GM18498 (cell line): ENCODE measurements around the gene CDH23.
"Not testable (repeated sequence)": the region's sequence is repeated elsewhere in the genome, so short reads cannot be mapped to it uniquely, and the experiment has no call there.

Experiments
- ATAC-seq: cut with Tn5 transposase; IDR thresholded peaks from one replicate; pipeline ENCODE4 v1.9.1; 2021; ENCODE audit warnings: mild to moderate bottlenecking, moderate library complexity; ENCODE audit not compliant: unreplicated experiment

The CDH23 gene

DNA sequence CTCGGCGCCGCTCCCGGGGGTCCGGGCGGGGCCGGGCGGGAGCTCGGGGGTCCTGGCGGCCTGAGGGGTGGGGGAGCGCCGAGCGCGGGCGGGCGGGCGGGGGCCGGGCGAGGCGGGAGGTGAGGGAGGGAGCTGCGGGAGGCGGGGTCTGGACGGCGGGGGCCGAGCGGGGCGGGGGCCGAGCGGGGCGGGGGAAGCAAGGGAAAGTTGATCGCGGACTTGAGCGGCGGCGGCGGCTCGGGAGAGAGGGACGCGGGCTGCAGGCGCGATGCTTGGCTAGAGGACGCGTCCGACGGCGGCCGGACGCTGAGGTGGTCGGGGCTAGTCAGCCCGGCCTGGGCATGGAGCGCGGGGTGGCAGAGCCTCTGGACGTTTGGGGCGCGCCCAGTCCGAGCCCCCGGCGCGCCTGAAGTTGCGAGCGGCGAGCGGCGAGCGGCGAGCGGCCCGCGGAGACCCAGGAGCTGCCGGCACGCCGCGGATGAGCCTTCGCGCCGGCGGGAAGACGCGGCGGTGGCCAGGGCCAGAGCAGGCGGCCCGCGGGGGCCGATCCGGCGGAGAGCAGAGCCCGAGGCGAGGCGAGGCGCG, at the start of gene CDH23:
Gene CDH23, plus strand, starts transcription at position 210 of the 585 bp plus-strand sequence. CDS start 42,912 bp downstream, outside the sequence.
- no peak for ATAC-seq

DNA sequence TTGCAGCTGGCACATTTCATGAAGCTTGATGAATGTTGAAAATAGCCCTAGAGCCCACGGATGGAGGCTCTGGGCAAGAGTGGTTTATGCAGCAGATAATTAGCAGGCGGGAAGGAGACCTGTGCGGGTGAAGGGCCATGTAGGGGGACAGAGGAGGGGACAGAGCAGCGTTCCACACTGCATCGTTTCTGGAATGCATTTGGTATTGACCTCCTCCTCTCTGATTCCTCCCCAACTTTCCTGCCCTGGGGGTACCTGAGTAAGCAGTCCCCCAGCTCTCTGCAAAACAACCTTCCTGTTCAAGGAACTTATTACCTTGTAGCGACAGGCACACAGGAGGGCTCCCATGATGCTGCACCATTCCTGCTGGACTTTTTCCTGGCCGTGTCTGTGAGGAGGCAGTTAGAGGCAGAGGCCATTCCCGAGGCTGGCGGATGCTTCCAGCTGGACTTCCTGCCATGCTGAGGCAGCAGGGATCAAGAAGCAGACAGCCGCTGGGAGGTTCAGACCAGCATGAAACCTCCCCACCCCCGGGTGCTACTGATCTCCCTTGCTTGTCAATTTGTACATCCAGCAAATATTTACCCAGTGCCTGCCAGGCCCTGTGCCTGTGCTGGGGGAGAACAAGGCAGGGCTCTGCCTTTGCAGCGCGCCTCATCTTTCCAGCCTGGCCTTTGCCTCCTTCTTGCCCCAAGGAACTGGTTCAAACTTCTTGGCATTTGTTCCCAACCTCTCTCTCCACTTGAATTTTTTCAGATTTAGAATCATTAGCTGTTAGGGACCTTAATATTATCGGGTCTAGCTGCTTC, 48.9 kb upstream of the CDH23 start:
- no peak for ATAC-seq

DNA sequence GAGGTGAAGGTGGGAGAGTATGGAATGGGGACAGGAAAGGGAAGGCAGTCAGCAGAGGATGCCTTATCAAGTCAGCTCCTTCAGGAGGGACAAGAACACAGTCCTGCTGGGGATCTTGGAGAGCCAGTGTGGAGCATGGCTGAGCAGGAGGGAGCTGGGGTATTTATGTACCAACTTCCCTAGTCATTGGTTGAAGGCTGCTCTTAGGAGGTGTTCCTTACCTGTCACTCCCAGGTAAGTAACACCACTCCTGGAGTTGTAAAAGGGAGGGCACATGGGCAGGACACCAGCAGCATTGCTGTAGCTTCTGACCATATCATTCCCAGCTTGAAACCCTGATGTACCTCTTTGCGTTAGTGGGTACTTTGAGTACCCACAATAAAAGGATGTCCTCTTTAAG, 47.9 kb upstream of the CDH23 start:
- no peak for ATAC-seq

DNA sequence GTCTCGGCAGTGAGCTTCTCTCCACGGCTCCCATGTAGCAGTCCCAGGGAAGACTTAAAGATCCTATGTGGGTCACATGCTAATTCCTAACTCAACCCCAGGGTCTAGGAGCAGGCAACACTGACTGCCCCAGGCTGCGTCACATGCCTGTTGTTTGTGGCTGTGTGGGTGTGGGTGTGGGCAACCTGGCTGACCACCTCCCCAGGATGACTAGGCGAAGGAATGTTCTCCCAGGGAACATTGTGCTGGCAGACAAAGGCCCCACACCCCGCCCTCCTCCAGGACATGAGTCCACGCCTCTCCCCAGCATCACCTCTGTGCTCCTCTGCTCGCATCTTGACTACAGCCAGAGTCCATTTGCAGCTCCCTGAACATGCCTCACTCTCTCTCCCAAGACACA, 47.3 kb upstream of the CDH23 start:
- no peak for ATAC-seq

DNA sequence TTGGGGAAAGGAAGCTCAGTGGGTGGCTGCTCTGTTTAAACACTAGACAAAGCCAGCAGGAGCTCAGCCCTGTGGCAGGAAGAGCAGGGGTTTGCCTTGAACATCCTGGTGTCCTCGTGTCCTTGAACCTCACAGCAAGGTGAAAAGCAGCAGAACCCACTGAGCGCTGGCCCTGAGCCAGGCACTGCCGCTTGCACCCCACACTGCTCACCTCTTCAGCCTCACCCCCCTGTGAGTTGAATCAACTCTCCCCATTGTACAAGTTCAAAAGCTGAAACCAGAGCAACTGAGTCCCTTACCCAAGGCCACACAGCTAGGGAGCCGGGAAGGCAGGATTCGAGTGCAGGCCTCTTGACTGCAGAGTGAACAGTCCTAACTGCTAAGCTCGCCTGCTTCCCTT, 45.6 kb upstream of the CDH23 start:
- ATAC-seq, result no peak

DNA sequence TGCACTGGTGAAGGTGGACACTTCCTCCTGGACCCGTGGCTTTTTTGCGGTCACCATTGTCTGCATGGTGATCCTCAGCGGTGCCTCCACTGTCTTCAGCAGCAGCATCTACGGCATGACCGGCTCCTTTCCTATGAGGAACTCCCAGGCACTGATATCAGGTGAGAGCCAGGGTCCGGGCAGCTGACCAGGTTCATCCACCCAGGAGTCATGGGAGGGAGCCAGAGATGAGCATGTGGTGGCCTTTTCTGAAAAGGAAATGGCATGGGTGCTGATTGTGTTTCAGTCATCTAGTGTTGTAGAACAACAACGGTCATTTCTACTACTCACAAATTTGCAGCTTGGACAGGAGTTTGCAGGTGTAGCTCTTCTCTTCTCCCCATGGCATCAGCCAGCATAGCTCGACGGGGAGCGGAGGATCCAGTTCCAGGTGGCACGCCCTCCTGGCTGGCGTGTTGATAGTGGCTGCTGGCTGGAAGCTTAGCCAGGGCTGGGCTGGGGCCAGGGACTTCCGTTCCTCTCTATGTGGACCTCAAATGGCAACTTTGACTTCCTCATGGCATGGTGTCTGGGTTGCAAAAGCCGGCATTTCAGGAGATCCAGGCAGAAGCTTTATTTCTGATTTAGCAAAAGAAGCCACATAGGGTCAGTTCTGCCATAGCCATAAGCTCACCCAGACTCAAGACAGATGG, 44.9 kb upstream of the CDH23 start:
- no peak for ATAC-seq

DNA sequence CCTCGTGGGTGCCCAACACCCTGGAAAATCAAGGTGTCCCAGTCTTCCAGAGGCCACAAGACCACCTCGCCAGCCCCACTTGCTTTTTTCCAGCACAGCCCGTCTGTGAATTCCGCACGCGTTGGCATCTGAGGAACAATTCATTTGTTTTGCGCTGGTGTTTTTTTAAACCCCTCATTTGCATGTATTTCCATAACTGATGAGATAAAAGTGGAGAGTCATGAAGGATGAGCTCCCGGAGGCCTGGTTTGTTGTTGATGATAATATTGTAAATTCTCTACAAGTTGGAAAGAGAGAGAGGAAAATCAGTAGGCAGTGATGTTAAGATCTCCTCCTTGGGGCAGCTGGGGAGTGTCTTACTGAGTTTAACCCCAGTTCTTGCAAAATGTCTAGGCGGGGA, 43.1 kb upstream of the CDH23 start:
- ATAC-seq, result no peak

DNA sequence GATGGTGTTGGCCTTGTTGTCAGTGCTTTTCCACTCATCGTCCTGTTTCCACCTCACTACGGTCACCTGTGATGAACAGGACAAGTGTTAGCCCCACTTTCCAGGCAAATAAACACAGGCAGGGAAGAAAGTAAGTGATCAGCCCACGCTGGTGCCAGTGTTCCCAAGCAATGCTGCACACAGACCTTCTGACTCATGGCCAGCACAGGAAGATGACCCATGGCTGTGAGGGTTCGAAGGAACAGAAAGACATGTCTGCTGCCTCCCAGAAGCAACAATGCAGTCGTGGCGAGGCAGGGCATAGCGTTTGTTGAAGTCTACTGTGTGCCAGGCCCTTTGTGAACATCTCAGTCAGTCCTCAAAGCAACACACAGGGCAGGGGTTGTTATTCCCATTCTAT, 41.9 kb upstream of the CDH23 start:
- ATAC-seq, result no peak

DNA sequence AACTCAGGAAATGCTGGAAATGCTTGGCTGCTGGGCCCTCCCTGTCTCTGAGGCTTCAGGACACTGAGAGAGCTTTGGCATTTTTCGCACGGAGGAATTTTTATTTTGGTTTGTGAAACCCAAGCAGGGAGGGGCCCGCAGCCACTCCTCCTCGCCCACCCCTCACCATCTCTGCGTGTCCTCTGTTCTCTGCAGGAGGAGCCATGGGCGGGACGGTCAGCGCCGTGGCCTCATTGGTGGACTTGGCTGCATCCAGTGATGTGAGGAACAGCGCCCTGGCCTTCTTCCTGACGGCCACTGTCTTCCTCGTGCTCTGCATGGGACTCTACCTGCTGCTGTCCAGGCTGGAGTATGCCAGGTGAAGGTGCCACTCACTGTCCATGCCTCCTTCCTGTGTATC, 40.8 kb upstream of the CDH23 start:
- ATAC-seq, result no peak

DNA sequence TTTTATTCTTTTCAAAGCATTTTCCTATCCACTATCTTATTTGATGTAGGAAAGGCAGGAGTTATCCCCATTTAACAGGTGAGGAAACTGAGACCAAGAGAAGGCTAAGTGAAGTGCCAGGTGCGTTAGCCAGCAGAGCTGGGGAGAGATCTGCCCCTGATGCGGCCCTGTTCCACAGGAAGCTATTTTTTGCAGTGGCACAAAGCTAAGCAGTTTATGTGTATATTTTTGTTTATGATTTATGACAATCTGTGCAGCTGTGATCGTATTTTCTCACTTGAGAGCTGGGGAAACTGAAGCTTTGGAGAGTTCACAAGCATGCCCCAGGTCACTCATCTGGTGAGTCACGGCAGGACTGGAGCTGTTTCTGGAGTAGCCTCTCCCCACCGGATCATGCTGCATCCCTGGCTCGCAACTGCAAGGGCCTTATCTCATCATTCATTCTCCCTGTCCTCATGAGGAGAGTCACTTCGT, 38.9 kb upstream of the CDH23 start:
- no peak for ATAC-seq

DNA sequence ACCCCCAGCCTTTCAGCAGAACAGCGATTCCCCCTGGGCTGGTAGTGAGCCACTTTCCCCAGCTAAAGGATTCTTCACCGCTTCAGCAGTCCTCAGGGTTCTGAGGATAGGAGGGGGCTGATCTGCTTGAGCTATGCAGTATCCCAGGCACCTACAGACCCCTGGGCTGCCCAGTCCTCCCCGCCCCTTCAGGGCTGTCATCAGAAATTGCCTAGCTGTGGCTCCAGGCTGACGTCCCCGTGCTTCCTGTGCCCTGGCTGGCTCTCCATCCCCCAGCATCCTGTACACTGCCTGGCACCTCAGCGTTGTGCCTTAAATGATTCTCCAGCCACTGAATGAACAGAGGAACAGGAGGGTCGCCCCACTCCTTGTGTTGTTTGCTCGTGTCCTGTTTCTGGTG, 38.4 kb upstream of the CDH23 start:
- no peak for ATAC-seq

DNA sequence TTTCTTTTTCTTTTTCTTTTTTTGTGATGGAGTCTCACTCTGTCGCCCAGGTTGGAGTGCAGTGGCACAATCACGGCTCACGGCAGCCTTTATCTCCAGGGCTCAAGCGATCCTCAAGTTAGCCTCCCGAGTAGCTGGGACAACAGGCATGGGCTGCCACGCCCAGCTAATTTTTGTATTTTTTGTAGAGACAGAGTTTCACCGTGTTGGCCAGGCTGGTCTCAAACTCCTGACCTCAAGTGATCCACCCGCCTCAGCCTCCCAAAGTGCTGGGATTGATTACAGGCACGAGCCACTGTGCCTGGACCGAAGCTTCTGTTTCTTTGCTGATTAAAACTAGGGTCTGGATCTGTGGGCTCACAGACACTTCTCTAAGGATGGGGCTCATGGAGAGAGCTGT, 37.8 kb upstream of the CDH23 start:
- ATAC-seq, result not testable (repeated sequence)

DNA sequence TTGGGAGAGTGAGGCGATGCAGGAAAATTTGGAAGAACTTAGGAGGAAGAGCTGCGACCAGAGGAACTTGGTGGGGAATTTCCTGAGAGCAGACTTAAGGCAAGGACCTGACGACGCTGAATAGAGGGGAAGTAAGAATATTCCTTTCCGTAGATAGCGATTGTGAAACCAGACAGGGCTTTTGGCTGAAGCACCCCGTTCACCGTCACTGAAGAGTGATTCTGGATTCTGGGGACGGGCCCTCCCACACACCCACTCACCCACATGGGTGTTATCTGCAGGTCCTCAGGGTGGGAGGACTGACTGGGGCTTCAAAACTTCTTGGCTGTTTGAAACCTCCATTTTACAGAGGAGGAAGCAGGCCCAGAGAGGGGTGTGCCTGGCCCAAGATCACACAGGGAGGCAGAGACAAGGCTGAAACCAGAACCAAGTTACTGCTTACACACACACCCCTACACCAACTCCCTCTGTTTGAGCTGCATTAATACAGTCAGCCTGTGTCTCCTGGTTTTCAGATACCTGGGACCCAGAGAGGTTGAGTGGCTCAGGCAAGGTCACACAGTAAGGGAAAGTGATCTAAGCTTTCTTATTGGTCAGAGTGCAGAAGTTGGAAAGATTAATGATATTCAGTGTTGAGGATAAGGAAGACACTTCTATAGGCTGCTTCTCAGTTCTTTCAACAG, 37.2 kb upstream of the CDH23 start:
- peak; percentile 64 for ATAC-seq

DNA sequence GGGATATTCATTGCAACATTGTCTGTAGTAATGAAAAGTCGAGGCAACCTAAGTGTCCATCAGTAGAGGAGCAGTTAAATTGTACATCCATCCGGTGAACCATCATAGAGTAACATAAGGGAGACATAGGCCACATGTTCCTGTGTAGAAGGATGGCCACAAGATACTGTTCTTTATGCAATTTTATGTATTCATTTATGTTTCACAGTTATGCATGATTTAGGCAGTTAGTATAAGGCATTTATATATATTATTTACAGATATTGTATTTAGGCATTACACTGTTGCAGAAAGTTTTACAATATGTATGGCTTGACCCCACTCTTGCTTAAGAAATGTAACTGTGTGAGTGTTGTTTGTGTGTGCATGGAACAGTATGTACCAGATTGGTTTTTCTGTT, 36.0 kb upstream of the CDH23 start:
- no peak for ATAC-seq

DNA sequence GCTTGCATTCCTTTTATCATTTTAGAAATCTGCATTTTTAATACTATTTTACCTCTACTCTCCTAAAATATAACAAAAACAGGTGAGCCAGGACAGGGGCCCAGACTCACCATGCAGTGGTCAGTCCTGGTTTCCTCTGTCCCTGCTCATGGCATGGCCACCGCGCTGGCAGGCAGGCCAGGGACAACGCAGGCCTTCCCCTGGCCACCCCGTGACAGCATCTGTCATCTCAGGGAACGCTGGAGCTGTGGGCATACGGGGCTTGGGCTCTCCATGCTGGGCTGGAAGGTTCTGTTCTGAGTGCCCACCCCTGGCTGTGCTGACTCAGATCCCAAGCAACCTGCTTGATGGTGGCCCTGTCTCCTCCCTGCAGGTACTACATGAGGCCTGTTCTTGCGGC, 35.1 kb upstream of the CDH23 start:
- no peak for ATAC-seq

DNA sequence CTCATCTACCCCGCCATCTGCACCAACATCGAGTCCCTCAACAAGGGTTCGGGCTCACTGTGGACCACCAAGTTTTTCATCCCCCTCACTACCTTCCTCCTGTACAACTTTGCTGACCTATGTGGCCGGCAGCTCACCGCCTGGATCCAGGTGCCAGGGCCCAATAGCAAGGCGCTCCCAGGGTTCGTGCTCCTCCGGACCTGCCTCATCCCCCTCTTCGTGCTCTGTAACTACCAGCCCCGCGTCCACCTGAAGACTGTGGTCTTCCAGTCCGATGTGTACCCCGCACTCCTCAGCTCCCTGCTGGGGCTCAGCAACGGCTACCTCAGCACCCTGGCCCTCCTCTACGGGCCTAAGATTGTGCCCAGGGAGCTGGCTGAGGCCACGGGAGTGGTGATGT, 34.6 kb upstream of the CDH23 start:
- no peak for ATAC-seq

DNA sequence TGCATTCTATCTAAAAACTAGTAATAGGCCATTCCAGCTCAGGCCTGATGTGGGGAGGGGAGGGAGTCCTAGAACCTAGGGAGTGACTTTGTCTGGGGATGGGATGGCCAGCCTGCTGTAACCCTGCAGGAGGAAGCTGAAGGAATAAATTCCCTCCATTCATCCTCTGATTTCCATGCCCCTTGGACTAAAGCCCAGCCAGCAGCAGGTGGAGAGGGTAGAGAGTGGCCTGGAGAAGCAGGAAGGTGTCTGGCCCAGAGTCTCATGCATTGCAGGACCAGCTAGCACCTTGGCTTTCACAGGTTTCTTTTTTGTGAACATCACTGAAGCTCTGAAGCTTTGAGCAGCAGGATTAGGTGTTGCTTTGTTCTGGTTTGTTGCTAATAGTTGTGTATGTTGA, 32.8 kb upstream of the CDH23 start:
- ATAC-seq, result no peak

DNA sequence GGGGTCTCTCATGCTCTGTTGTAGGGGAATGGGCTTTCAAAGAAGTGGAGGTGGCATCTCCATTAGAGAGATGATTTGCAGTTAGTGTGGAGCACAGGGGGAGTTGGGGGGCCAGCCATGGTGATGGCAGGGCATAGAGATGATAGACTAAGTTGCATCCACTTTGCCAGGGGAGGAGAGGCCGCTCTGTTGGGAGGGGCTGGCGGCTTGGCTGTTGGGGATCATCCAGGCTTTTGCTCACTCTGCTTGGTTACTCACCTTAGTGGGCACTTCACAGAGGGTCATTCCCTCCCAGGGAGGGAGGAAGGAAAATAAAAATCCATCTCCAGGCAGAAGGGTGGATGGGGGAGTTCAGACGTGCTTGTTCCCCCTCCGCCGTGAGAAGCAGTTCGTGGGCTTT, 31.4 kb upstream of the CDH23 start:
- ATAC-seq, result no peak

DNA sequence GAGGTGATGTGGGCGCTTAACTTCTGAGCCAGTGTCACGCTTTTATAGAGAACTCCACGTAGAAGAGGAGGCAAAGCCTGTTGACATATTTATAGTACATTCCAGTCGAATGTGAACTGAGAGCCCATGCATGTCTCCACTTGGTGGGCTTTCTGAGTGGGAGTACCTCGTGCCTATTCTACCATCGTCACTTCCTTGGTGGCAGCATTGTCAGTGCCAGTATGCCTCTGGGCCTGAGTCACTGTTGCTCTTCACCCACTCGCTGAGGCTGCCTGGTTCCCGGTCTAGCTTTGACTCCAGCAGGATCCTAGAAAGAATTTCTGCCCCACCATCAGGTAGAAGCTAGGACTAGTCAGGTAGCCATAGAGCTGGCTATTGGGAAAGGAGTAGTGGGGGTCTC, 30.0 kb upstream of the CDH23 start:
- no peak for ATAC-seq

DNA sequence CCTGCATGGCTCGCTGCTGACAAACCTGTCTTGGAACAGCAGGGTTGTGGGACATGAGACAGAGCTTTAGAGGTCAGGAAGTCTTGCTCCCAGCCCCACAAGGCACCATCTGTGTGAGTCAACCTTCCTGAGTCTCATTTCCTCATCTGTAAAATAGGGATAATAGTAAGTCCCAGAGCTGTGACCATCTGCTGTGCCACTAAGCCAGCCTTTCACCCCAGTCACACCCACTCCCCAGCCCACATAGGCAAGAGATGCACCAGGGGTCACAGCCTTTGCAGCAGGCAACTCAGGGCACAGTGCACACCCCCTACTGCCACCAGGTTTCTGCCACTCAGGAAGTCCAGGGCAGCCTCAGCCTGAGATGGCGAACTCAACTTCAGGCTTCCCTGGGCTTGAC, 29.4 kb upstream of the CDH23 start:
- no peak for ATAC-seq

DNA sequence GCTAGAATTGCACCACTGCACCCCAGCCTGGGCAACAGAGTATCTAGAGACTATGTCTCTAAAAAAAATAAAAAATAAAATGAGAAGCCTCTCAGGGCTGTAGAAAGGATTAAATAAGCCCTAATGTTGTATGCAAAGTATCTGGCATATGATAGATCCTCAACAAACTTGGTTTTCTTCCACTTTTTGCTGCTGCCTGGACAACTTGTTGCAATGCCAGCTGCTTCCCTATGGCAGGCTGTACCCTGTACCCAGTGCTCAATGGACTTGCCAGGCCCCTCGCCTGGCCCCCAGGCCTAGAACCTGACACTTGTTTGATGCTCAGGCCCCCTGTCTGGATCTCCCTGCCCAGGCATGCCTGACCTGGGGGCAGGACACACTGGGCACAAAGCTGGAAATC, 28.5 kb upstream of the CDH23 start:
- no peak for ATAC-seq

DNA sequence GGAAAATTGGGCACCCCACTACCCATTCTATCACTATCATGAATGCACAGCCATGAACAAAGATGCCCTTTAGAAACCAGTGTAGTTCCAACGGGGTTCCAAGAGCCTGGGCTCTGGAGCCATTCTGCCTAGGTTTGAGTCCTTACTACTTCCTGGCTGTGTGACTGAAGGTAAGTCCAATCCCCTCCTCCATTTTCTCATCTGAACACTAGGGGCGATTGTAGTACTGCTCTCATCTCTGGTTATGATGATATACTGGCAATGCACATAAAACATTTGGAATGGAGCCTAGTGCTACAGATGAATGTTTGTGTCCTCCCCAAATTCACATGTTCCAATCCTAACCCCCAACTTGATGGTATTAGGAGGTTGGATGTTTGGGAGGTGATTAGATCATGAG, 28.1 kb upstream of the CDH23 start:
- ATAC-seq, result no peak
